ENCODE results near the gene GNB1. TPM values are rescaled to one million over a fixed set of nuclear protein-coding genes. Genes with fewer than 3 reads are reported as not detected.

Gene GNB1
- total RNA-seq, 1 donor from 2014 or later, result 257 TPM

DNA sequence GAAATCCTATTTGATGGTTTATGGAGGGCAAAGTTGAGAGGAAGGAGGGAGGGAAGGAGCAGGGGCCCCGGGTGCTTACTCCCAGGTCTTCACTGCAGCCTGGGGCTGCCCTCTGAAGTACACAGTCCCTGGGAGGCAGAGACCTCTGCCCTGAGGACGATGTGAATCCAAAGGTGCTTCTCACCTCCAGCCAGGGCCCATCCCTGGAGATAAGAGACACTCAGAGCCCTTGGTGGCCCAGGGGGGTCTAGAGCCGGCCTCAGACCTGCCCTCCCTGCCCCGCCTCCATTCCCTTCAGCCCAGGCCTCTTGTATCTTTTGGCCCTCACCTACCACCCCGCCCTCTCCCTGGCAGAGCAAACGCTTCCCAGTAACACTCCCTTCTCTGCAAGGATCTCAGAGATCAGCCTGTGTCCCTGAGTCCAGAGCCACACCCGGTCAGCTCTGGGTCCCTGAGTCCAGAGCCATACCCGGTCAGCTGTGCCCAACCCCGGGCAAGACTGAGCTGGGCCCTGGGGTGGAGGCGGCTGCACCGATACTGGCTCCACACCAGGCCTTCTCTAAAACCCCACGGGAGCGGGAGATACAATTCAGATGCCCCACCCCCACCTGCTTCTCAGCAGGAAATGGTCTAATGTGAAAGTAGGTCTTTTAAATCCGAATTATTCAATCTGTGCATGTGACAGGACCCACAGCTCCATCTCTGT is 3.6 kb upstream of the GNB1 start:
- H3K27me3 ChIP-seq (ENCODE audit: control insufficient read depth, insufficient read depth, low read length), result peaks cover 5% of the 10 kb centered on the region
- H3K36me3 ChIP-seq (ENCODE audit: control insufficient read depth, insufficient read depth, low read length), result no peaks in the 10 kb centered on the region
- no peak for DNase-seq (ENCODE audit: low read depth)
- H3K4me3 ChIP-seq (ENCODE audit: low read depth, low read length), result no peak overlapping the region
- no peak for TF ChIP-seq CTCF (IDR thresholded peaks at IDR 0.05; ENCODE audit: insufficient read depth, low read length, poor library complexity, severe bottlenecking)

DNA sequence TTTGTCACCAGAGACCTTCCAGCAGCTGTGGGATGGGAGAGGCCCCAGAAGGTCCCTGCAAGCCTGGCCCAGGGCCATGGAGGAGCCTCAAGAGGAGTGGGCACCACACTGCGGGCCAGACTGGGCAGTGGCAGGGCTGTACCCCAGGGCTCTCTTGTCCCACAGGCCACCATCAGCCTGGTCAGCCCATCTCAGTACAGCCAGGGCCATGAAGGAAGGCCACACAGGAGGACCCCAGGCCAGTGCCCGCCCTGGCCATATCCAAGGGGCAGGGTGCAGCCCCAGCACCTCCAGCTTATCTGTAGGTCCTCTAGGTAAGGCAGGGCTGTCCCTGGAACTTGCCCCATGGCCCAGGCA is 3.1 kb upstream of the GNB1 start:
- H3K36me3 ChIP-seq (ENCODE audit: control insufficient read depth, insufficient read depth, low read length), result no peaks in the 10 kb centered on the region
- DNase-seq (ENCODE audit: low read depth), result no peak
- H3K27me3 ChIP-seq (ENCODE audit: control insufficient read depth, insufficient read depth, low read length), result peaks cover 5% of the 10 kb centered on the region
- H3K4me3 ChIP-seq (ENCODE audit: low read depth, low read length), result no peak overlapping the region
- no peak for TF ChIP-seq CTCF (IDR thresholded peaks at IDR 0.05; ENCODE audit: insufficient read depth, low read length, poor library complexity, severe bottlenecking)

DNA sequence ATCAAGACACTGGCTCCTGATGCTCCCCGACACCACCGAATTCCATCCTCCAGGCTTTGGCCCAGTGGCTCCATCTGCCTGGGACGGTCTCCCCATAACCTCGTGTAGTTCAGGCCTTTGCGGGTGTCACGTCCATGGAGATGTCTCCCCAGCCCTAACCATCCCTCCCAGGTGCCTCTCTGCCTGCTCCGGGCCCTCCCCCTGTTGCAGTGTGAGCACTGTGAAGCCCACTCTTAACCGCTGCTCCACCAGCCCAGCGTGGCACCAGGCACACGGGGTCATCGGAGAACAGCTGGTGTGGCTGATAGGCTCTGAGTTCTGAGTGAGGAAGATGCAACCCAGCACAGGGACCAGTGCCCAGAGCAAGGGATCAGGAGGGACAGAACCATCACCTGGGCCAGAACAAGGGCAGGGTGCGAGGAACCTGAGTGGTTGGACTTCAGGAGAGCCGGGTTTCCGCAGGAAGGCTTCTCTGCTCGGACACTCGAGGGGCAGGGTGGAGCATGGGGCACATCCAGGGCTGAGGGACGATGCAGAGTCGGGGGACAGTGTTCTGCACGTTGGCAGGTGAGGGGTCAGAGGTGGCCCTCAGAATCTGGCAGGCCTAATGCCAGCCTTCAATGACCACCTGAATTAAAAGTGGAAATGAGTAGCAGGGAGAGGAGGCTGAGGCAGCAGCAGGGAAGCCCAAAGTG is 2.6 kb upstream of the GNB1 start:
- H3K36me3 ChIP-seq (ENCODE audit: control insufficient read depth, insufficient read depth, low read length), result no peaks in the 10 kb centered on the region
- no peak for TF ChIP-seq CTCF (IDR thresholded peaks at IDR 0.05; ENCODE audit: insufficient read depth, low read length, poor library complexity, severe bottlenecking)
- peaks cover 5% of the 10 kb centered on the region for H3K27me3 ChIP-seq (ENCODE audit: control insufficient read depth, insufficient read depth, low read length)
- H3K4me3 ChIP-seq (ENCODE audit: low read depth, low read length), result no peak overlapping the region
- no peak for DNase-seq (ENCODE audit: low read depth)

GRCh38 chr1:1892763-1893120 is 1.9 kb upstream of the GNB1 start:
- no peak for DNase-seq (ENCODE audit: low read depth)
- H3K4me3 ChIP-seq (ENCODE audit: low read depth, low read length), result no peak overlapping the region
- no peaks in the 10 kb centered on the region for H3K36me3 ChIP-seq (ENCODE audit: control insufficient read depth, insufficient read depth, low read length)
- TF ChIP-seq CTCF (IDR thresholded peaks at IDR 0.05; ENCODE audit: insufficient read depth, low read length, poor library complexity, severe bottlenecking), result no peak
- H3K27me3 ChIP-seq (ENCODE audit: control insufficient read depth, insufficient read depth, low read length), result peaks cover 5% of the 10 kb centered on the region

DNA sequence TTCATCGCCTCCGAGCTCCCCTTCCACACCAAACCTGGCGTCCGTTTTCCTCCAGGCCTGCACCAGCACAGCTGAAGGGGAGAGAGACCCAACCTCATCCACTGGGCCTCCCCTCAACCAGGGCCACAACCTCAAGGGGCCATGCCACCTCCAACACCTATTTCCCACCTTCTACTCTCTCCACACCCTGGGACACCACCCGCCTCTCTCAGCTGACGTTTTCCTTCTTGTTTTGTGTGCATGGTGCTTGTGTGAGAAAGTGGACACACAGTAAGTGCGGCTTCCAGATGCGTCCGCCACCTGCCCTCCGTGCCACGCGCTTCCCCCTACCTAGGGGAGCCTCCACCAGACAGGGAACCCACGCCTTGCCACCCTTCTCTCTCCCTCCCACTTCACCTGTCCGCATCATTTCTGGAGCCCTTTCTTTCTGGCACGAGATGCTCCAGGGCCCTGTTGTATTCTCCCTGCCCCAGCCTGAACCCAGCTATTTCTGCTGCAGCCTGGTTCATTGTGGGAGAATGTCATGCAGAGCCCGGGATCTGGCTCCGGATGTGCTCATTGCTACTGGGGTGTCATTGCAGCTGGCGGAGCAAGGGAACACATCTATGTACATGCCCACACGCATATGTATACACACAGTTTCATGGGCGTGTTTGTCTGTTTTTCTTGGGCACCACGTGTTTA is 1.3 kb upstream of the GNB1 start:
- peaks cover 5% of the 10 kb centered on the region for H3K27me3 ChIP-seq (ENCODE audit: control insufficient read depth, insufficient read depth, low read length)
- peak overlapping the region; percentile 96 for H3K4me3 ChIP-seq (ENCODE audit: low read depth, low read length)
- DNase-seq (ENCODE audit: low read depth), result no peak
- H3K36me3 ChIP-seq (ENCODE audit: control insufficient read depth, insufficient read depth, low read length), result no peaks in the 10 kb centered on the region
- TF ChIP-seq CTCF (IDR thresholded peaks at IDR 0.05; ENCODE audit: insufficient read depth, low read length, poor library complexity, severe bottlenecking), result no peak

All from kidney epithelial cell (primary cell).